Measurements from ENCODE around the gene PDIA5.
"Not testable (repeated sequence)": the region's sequence is repeated elsewhere in the genome, so short reads cannot be mapped to it uniquely, and the experiment has no call there.

Gene PDIA5

GRCh38 chr3:123090728-123091531, 24.1 kb downstream of the PDIA5 start:
- in situ Hi-C loops (cut with MboI; ENCODE audit: low sequenced_read_pairs) = no loop called here

GRCh38 chr3:123092243-123092642, 25.4 kb downstream of the PDIA5 start:
- in situ Hi-C loops (cut with MboI; ENCODE audit: low sequenced_read_pairs) = no loop called here

DNA sequence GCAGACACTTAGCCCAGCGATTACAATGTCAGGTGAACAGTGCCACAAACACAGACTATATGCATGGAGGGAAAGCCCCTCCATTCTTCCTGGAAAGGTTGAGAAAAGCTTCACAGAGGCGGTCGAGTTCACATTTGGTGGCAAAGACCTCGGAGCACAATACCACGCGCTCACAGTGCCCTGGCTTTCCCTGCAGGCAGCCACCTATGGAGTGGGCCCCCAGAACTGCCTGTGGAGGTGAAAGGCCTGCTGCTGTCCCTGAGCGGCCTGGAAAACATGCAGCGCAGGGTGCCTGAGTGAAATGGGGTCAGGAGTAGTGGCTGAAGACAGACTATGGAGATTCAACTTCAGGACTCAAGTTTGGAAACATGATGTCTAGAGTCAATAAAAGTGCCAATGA, 26.9 kb downstream of the PDIA5 start:
- in situ Hi-C loops (cut with MboI; ENCODE audit: low sequenced_read_pairs) = no loop called here

DNA sequence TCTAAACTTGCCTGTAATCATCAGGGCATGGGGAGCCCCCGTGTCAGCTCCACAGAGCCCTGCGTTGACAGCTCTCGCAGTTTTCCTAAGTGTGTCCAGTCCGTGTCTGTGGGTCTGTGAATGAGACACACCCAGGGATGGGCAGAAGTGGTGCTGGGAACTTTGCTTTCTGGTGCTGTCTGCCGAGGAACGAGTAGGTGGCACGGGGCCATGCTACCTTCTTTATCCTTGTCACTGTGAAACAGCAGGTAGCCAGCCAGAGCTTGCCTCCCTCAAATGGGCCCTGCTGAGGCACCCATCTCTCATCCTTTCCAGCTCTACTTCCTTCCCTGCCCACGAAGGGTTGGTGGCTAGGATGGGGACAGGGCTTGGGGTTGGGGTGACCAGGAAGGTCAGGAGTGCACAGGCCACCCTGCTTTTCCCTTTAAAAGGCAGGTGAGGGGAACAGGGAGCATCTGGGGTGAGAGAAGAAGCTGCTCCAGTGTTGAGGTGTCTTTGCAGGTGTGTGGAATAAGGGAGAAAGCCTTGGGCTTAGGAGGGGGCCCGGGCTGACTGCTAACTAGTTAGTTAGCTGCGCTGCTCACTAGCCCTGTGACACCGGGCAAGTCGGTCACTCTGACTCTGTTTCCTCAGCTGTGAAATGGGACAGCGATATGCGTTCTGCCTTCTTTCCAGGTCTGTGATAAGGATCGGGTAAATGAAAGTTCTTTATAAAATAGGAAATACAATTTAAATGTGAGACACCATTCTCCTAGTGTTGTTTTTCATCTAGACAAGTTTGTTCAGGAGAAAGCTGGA, 27.9 kb downstream of the PDIA5 start:
- in situ Hi-C loops (cut with MboI; ENCODE audit: low sequenced_read_pairs) = no loop called here

DNA sequence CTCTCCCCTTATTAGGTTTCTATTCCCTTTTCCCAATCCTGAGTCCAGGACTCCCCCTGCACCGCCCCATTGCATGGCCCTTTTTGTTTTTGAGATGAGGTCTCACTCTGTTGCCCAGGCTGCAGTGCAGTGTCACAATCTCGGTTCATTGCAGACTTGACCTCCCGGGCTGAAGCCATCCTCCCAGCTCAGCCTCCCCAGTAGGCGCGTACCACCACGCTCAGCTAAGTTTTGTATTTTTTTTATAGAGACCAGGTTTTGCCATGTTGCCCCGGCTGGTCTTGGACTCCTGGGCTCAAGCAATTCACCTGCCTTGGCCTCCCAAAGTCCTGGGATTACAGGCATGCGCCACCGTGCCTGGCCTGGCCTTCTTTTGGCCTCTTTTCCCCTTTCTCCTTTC, 29.3 kb downstream of the PDIA5 start:
- in situ Hi-C loops (cut with MboI; ENCODE audit: low sequenced_read_pairs) = no loop called here

DNA sequence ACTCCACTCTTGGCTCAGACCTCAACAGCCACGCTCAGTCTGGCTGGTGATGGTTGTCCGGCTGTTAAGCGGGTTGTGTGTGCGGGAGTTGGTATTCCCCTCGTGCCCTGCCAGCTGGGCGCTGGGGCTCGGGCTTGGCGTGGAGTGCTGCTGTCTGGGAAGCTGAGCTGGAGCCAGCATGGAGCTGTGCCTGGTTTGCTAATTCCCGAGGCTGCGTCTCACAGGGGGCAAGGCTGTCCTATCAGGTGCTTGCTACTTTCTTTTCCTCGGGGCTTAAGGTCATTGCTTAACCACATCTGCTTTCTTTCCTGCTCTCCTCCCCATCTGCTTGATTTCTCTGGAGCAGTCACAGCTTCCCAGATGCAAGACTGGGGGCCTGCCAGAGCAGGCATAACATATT, 29.9 kb downstream of the PDIA5 start:
- in situ Hi-C loops (cut with MboI; ENCODE audit: low sequenced_read_pairs) = no loop called here

DNA sequence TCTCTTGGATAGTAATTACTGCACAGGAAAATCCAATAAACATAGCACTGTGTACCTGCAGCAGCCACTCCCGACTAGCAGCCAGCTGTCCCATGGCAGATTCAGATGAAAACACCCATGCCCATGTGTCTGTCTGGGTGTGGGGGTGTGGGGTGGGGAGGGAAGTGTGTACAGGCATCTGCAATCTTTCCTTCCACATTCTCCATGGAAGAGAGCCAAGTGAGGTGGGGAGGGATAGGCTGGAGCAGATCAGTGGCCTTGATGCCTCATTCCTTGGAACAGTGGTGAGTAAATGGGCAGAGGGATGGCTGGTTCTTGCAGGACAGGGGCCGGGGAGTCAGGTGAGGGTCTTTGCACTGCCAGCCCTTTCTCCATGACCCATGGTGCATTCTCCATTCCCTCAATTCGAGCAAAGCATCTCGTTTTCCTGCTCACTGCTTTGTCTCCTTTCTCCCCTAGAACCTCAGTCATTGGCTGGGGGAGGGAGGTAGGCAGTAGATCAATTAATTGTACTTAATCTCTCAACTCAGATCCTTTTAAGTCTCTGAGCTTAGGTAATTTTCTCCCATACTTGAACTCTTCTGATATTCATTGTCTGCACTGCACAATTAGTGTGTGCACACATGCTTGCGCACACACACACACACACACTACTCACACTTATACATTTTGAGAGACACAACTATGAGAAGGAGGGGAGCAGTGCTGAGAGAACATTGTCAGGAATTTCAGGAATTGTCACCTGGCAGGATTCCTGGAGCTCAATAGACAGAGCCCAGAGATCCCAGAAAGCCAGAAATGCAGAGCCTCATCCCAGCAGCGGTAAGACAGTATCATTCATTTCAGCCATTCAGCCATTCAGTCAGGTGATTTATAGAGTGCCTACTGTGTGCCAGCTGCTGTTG, 31.9 kb downstream of the PDIA5 start:
- in situ Hi-C loops (cut with MboI; ENCODE audit: low sequenced_read_pairs) = no loop called here

DNA sequence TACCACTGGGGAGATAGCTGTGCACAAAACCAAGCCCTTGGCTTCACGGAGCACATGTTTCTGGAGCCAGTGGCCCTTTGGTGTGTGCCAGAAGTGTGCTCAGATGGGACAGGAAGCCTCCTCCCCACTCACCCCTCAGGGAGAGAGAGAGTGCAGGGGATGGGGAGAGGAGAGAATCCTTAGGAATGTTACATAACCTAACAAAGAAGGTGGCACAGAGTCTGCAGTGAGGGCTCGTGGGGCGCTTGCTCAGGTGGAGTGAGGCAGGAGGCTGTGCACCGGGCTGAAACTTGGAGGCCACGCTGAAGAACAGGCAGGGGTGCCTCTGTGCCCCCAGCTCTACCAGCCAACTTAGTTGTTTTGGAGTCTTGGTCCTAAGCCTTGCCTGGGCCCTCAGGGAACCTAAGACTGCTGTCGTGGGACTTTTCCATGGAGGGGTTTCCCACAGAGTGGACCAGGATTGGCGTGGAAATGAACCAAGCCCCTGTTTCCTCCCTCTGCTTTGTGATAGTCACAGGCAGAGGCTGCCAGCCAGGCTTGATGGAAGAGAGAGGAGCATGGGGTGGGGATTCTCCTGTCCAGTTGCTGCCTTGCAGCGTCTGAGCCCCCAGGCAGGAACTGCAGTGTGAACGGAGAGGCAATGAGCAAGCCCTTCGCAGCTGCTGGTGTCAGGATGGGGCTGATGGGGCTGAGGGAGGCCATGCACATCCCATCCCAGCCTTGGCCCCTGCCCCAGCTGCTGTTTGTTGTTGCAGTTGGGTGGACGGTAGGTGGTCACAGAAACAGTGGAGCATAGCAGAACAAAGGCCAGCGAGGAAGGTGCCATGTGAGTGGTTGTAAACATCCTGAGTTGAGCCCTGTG, 32.7 kb downstream of the PDIA5 start:
- in situ Hi-C loops (cut with MboI; ENCODE audit: low sequenced_read_pairs) = no loop called here

- in situ Hi-C loops (cut with MboI; ENCODE audit: low sequenced_read_pairs) = no loop called here
These were observed 33.5 kb downstream of the PDIA5 start for GRCh38 chr3:123100193-123100776.

DNA sequence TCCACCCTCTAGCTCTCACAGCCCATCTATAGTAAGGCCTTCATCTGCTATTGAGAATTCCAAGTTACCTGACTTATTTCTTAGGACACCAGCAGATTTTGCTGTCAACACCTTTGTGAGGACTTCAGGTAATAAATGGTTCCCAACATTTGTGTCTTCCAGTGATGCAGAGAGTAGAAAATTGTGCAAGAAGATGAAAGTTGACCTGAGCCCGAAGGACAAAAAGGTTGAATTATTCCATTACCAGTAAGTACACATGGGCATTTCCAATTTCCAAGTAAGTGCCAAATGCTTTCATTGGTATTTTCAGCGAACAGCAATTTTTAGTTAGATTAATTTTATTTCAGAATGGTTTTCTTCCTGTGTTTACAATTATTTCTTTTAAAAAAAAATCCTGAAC, 35.4 kb downstream of the PDIA5 start:
- in situ Hi-C loops (cut with MboI; ENCODE audit: low sequenced_read_pairs) = no loop called here

DNA sequence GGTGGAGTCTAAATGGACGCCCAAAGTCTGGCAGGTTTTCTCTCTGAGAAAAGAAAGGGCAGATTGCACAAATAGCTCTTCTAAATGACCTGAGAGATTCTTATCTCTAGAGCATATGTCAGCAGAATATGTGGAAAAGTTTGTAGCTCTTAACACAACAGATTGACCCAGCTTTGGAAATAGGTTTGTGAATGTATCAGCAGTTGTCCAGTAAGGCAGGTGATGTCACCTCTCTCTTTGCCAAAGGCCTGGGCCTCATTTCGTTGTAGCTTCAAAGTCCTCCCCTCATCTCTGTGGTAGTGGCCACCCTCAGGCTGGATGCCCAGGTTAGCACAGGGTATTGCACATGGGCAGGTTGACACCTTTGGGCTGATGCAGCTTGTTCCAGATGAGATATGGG, 36.0 kb downstream of the PDIA5 start:
- in situ Hi-C loops (cut with MboI; ENCODE audit: low sequenced_read_pairs) = no loop called here

DNA sequence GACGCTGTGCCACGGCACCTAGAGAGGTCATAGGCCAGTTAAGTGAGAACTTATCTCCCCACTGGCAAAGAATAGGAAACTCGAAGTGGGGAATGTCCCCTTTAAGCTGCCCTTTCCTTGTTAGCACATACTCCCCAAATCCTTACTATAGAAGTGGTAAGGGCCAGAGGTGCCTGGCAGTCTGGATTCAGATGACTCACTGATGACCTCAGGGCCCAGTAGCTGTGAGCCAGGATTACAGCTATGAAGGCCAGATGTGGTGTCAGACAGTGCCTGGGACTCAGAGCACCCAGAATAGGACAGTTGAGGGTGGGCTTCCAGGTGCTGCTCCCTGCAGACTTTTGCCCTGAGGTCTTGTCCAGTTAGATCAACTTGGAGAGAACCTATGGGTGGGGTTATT, 37.7 kb downstream of the PDIA5 start:
- in situ Hi-C loops (cut with MboI; ENCODE audit: low sequenced_read_pairs) = no loop called here

DNA sequence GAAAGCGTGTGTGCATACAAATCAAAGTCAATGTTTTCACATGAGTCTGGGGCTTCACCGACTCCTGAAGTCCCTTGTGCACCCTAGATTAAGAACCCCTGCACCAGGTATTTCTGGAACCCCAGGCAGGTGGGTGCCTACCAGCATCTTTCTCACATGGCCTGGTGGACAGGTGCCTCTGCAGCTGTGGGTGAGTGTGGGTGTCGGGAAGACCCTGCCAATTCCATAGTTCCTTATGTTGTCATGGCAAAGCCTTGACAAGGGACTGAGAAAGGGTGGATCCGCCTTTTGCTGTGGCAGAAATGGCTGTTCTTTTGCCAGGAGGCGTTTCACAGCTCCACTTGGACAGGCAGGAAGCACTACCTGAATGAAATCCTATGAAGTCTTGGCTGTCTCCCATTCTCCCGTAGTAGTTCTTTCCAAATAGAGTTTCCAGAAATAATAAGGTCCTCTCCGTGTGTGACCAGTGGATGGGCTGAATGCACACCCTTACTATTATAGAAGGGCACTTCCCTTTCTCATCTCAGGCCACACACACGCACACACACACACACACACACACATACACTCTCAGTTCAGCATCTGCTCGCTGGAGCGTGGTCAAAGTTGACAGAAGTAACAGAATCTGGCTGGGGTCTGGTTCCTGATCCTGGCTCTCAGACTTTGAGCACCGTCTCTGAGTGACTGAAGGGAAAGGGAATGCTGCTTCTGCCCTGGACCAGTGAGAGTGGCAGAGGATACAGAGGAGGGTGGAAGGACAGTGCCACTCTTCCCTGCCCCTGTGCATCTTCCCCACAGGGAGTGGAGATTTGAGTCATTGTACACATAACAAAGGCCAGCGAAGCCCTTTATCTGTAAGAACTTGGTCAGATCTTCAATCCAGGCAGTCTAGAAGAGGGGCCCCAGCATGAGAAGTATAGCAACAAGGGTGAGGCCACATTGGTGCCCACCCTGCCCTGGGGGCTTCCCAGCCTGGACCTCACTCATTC, 38.7 kb downstream of the PDIA5 start:
- in situ Hi-C loops (cut with MboI; ENCODE audit: low sequenced_read_pairs) = no loop called here

- in situ Hi-C loops (cut with MboI; ENCODE audit: low sequenced_read_pairs) = no loop called here
These were observed 43.6 kb downstream of the PDIA5 start for GRCh38 chr3:123110282-123110975.

DNA sequence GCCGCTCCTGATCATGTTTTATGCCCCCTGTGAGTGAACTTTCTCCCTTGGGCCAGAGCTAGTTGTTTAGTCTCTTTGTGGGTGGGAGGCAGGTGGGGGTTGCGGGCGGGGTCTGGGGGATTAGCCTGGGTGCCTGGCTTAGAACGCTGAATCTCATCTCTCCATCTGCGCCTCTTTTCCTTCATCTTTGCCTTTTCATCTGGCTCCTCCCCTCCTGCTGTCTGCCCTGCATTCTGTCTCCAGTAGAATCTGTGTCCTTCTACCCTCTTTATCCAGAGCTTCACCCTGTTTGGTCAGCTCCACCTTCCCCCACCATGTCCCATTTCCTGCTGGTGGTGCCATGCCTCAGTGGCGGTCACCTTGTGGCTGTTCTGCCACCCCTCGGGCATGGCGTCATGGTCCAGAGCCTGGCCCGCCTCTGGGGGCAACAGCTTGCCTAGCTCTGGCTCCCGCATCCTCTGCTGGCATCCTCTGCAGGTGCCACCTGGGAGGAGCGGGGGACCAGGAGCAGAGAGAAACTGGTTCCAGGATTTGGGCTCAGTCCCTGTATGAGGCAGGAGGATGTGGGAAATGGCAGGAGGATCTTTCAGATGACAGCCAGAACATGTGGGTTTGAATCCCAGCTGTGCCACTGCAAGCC, 44.3 kb downstream of the PDIA5 start:
- in situ Hi-C loops (cut with MboI; ENCODE audit: low sequenced_read_pairs) = no loop called here

DNA sequence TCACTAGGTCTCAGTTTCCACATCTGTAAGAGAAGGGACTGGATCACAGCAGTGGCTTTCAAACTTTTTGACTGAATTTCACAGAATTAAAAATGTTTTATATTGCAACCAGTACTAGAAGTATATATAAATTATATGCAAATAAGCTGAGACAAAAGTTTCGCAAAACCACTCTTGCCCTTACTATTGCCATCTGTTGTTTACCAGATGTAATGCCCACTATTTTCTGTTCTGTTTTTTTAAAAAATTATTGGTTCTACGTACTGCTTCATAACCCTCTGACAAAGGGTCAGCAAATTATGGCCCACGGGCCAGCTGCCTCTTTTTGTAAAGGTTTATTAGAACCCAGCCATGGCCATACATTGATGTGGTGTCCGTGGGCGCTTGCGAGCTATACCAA, 44.8 kb downstream of the PDIA5 start:
- in situ Hi-C loops (cut with MboI; ENCODE audit: low sequenced_read_pairs) = no loop called here

- in situ Hi-C loops (cut with MboI; ENCODE audit: low sequenced_read_pairs) = no loop called here
These were observed 45.4 kb downstream of the PDIA5 start for GRCh38 chr3:123112232-123112631.

GRCh38 chr3:123112656-123113055, 45.8 kb downstream of the PDIA5 start:
- in situ Hi-C loops (cut with MboI; ENCODE audit: low sequenced_read_pairs) = not testable (repeated sequence)
